GM19239 (cell line): ENCODE results near the gene ZNF664.
"Not testable (repeated sequence)": the region's sequence is repeated elsewhere in the genome, so short reads cannot be mapped to it uniquely, and the experiment has no call there.

Experiments
- DNase-seq: peaks from one replicate; pipeline ENCODE4 v3.0.0; 2011; ENCODE audit warnings: low spot score; ENCODE audit not compliant: insufficient read length
- FAIRE-seq: peaks from 2 replicates; lab custom pipeline; 2011; peaks lifted over from hg19 to GRCh38; lab: Jason Lieb, UNC

The ZNF664 gene

GRCh38 chr12:123941000-123941399 is 32.0 kb upstream of the ZNF664 start:
- DNase-seq (no peak), FAIRE-seq (no peak)

- DNase-seq (no peak), FAIRE-seq (no peak)
Measured at GRCh38 chr12:123941624-123942237, 31.3 kb upstream of the ZNF664 start.

- DNase-seq (no peak), FAIRE-seq (no peak)
Measured at GRCh38 chr12:123942238-123942653, 30.8 kb upstream of the ZNF664 start.

GRCh38 chr12:123942911-123943648 is 29.9 kb upstream of the ZNF664 start:
- FAIRE-seq (no peak), DNase-seq (no peak)

- DNase-seq (no peak), FAIRE-seq (no peak)
Measured at GRCh38 chr12:123943816-123944215, 29.2 kb upstream of the ZNF664 start.

GRCh38 chr12:123944696-123945095 is 28.3 kb upstream of the ZNF664 start:
- FAIRE-seq: no peak

GRCh38 chr12:123945287-123946151 is 27.5 kb upstream of the ZNF664 start:
- FAIRE-seq (no peak), DNase-seq (no peak)

More at GRCh38 chr12:123944696-123945095, 28.3 kb upstream of the ZNF664 start:
- DNase-seq: no peak

GRCh38 chr12:123946152-123946515 is 26.9 kb upstream of the ZNF664 start:
- FAIRE-seq: no peak
- DNase-seq: no peak

- not testable (repeated sequence) for DNase-seq, FAIRE-seq
Measured at GRCh38 chr12:123946516-123947505, 26.2 kb upstream of the ZNF664 start.

GRCh38 chr12:123947531-123947930 is 25.5 kb upstream of the ZNF664 start:
- not testable (repeated sequence) for FAIRE-seq

GRCh38 chr12:123948401-123948795 is 24.6 kb upstream of the ZNF664 start:
- DNase-seq: no peak
- FAIRE-seq: no peak

More at GRCh38 chr12:123947531-123947930, 25.5 kb upstream of the ZNF664 start:
- DNase-seq: not testable (repeated sequence)

GRCh38 chr12:123948796-123949769 is 23.9 kb upstream of the ZNF664 start:
- no peak for FAIRE-seq

GRCh38 chr12:123949770-123950165 is 23.2 kb upstream of the ZNF664 start:
- FAIRE-seq (no peak), DNase-seq (no peak)

More at GRCh38 chr12:123948796-123949769, 23.9 kb upstream of the ZNF664 start:
- no peak for DNase-seq

GRCh38 chr12:123950476-123951349 is 22.3 kb upstream of the ZNF664 start:
- DNase-seq (no peak), FAIRE-seq (no peak)

- FAIRE-seq: no peak
- no peak for DNase-seq
Measured at GRCh38 chr12:123951467-123951866, 21.5 kb upstream of the ZNF664 start.

- FAIRE-seq: no peak
- DNase-seq: no peak
Measured at GRCh38 chr12:123952037-123952436, 21.0 kb upstream of the ZNF664 start.

- FAIRE-seq: no peak
- no peak for DNase-seq
Measured at GRCh38 chr12:123954647-123955350, 18.2 kb upstream of the ZNF664 start.
